Glomerular endothelial cell (primary cell): Measurements from ENCODE around the gene MCM9. TPM values are rescaled to one million over a fixed set of nuclear protein-coding genes. Genes with fewer than 3 reads are reported as not detected.

Experiments
- DNase-seq: peaks from one replicate; pipeline ENCODE4 v3.0.0-alpha.2; 2011; ENCODE audit warnings: low read depth, low spot score; ENCODE audit errors: extremely low read depth
- total RNA-seq: library from RNA; depleted of rRNA; stranded (reverse); fragments of >200 nt; gene quantifications from 2 replicates; pipeline ENCODE4 v1.2.3, GENCODE V29; 2015

MCM9 gene
- total RNA-seq, result 9.2 and 12.8 TPM in 2 replicates

DNA sequence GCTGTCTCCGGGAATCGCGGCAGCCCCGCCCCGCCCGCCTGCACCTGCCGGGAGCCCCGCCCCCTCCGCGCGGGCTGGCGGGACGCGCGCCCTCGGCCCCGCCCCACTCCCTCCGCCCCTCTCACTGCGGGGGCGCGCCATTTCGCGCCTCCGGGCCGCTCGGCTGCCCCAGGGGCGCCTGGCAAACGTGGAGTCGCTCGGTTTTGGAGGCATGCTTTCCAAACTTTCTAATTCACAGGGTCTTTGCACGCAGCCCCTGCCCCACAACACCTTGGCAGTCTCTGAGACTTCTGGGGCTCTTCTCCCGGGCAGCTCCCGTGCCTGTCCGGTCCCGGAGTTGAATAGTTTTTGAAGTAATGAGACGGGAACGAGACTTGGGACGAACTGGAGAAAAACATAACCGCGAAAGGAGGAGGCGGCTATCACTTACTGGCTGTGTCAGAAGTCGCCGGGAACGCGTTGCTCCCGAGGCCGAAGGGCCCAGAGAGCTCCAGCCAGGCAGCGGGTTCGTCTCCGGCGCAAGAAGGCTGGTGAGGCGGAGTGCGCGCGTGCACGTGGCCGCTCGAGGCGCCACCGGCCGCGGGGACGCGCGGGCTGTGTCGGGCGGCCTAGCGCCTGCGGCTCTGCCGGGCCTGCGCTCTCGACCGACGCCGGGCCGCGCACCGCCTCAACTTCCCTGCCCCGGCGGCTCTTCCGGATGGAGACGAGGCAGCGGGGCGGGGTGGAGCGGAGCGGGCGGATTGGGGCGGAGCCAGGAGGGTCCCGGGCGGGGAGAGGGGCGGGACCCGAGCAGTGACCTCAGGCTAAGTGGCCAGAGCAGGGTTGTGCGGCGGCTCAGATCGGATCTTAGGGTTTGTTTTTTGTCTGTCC is at the start of gene MCM9:
Gene MCM9 (minus strand): TSS at position 699 of the 870 bp plus-strand sequence. CDS start 3,436 bp downstream, outside the sequence.
- DNase-seq, result peak; percentile 34

DNA sequence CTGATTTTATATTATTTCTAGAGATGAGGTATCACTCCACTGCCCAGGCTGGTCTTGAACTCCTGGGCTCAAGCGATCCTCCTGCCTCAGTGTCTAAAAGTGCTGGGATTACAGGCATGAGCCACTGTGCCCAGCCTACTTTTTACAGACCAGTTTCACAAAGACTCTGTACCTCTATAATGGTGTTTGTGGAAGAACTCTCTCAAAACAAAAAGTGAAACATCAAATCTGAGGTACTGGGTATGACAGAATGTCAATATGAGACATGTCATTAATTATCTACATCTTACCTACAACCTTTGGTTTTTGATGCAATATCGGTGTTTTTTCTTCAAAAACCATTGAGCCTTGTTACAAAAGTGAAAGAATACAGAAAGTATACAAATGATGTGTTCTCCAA is 49.4 kb upstream of the MCM9 start:
- no peak for DNase-seq

DNA sequence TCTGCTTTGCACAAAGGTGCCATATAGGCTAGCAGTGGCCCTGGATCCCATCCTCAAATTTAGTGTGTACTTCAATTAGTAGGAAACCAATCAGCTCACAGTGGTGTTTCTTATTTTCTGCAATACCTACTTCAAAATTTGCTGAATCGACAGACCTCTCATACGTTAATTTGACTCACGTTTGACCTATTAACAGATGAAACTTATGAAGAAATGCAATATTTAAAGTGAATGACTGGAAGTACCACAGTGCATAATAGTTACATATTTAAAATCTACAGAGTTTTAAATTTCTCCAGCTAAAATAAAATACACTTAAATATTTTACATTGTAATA is 47.6 kb upstream of the MCM9 start:
- DNase-seq, result no peak

DNA sequence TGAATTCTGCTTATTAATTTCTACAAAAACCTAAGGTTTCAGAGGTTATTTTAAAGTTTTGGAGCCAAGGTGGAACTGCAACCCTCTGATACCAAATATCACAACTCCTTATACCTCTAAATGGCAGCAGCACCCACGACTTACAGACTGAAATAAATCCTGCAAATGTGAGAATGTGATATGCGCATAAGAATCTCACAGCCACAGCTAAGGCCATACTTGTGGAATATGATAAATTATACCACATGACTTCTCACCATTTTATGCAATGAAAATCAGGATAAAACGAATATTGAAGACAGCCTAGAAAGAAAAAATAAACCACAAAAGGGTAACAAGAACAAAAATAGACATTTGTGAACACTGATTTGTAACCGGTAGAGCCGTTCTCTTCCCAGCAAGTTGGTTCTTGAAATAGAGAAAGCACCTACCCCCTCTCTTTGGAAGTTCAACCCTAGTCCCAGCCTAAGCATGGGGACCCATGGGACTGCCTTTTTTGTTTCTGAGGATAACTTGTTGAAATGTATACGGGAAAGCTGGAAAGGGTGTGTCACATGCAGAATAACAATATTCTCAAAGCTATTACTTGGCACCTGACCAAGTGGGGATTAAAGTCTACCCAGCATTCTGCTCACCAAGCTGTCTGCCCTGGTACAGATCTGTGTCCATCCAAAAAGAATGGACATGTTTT is 47.1 kb upstream of the MCM9 start:
- no peak for DNase-seq

DNA sequence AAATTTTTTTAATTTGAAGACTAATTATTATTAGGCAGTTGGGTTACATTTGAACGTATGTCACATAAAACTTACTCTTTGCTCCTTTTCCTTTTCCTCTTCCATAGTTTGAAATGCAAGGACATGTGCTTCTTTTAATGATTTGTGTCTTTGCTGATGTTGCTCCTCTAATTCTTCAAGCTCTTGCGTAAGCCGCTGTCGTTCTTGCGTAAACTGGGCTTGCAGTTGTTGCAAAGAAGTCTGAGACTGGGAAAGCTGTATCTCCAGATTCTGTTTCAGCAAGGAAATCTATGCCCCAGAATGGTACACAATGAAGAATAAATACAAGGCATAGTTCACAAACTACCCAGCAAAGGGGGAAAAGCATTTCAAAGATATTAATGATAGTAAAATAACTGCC is 45.1 kb upstream of the MCM9 start:
- DNase-seq, result no peak

- DNase-seq, result no peak
Measured at GRCh38 chr6:118974790-118975189, 39.8 kb upstream of the MCM9 start.

GRCh38 chr6:118971682-118972081 is 36.7 kb upstream of the MCM9 start:
- no peak for DNase-seq

DNA sequence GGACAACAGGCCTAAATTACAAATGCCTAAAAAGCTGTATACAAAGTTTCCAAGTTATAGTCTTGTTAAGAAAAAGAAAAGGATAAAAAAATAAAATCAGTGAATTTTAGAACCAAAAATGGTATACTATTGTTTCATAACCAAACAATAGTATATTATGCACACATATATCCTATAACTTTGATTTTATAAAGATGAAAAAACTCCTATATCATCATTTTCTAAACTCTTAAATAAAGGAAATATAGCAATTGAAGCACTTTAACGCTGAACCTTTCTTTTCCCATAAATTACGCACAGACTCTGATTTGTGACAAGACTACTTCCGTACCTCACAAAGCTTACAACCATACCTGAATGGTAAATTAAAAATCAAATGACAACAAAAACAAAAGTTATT is 35.9 kb upstream of the MCM9 start:
- no peak for DNase-seq

- DNase-seq, result peak; percentile 22
Measured at GRCh38 chr6:118968416-118968815, 33.5 kb upstream of the MCM9 start.

DNA sequence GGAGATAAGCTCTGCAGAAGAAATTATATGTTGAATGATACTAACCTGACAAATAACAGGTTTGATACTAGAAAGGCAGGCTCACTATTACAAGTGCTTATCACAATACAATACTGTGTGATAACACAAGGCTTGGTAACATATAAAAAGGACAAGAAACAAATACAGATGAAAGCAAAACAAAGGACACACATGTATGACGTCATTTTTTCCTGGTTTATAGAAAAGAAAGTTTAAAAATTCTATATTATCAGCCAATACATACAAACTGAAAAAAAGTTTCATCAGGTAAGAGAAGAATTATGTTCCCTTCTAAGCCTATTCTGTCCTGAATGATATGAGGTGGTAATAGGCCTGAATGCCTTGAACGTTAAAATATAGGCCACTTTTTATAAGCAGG is 32.3 kb upstream of the MCM9 start:
- no peak for DNase-seq

DNA sequence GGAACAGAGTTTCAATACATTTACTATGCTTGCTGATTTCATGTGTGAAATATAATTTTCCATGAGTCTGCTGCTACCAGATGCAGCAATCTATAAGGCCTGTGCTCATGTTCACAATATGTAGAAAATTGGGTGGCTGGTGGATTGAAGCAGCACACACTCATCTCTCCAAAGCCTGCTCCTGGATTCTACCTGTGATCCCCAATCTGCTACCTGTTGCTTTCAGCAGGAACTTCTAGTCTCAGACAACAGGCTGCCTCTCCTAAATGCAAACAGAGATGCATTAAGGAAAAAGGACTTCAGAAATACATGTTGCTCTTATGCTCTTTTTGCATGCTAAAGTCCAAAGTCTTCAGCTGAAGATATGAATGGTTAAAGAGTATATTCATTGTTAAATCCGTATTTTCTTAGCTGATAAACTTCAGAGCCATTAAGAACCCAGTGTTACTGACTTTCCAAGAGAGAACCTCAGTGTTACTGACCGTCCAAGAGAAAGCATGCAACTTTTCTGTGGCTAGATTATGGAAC is 30.9 kb upstream of the MCM9 start:
- DNase-seq, result no peak

DNA sequence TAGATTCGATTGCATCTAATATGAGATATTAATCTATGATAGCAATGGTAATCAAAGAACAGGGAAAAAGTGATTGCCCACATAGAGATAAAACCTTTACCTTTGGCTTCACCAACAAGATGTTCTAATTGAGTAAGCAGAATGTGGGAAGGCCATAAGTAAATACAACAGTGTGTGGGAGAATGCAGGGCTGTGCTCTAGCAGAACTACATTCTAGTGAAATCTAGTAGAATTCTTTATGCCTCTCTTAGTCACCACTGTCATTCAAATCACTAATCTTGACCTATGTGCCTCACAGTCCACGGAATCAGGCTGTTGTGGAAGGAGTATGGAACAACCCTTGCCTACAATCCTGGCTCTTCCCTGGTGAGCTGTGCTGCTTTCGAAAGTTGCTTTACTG is 30.4 kb upstream of the MCM9 start:
- no peak for DNase-seq

DNA sequence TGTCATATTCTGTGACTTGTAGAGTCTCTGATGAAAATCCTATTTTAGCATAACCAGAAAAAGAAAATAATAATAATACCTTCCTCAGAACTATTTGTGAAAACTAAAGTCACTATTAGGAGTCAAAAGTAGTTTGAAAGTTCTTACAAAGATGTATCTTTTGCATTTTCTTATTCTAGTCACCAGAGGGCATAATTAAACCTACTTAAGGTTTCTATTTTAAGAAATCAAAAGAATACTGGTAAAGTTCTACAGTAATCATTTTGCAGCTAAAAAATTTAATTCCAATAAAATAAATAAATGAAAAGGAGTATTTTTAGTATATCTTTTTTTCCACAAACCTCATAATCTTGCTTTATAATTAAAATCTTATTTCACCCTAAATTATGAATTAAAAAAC is 28.0 kb upstream of the MCM9 start:
- no peak for DNase-seq

DNA sequence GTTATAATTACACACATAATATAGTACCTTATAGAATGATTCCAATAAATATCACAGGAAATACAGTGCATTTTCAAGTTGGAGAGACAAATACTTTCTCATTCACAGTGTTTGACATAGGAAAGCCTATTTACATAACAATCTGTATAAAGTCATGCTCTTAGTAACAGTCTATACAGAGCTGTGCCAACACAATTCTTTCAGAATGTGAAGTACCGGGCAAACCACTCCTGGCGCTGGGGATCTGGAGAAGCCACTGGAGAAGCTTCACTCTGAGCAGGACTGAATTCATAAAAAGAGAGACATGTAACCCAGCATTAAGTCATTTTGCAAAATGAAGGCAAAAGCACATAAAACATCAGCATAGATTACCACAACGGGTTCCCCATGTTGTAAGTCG is 24.9 kb upstream of the MCM9 start:
- no peak for DNase-seq

DNA sequence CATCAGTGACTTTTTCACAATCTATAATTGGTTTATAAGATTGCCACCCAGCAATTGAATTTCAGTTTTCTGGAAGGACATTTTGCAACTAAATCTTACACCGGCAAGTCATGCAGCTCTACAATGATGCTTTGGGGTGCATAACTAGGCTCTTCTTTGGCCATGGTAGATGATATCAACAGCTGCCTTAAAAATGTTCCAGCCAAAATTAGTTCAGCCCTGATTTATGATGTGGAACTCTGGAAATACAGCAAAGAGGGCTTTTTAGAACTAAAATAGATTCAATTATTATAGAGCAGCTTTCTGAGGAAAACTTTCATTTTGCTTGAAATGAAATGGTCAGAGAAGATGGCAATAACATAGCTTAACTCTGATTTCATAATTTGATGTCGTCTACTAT is 18.4 kb upstream of the MCM9 start:
- no peak for DNase-seq

- DNase-seq, result no peak
Measured at GRCh38 chr6:118952683-118953082, 17.7 kb upstream of the MCM9 start.

GRCh38 chr6:118945217-118945616 is 10.3 kb upstream of the MCM9 start:
- DNase-seq, result no peak

DNA sequence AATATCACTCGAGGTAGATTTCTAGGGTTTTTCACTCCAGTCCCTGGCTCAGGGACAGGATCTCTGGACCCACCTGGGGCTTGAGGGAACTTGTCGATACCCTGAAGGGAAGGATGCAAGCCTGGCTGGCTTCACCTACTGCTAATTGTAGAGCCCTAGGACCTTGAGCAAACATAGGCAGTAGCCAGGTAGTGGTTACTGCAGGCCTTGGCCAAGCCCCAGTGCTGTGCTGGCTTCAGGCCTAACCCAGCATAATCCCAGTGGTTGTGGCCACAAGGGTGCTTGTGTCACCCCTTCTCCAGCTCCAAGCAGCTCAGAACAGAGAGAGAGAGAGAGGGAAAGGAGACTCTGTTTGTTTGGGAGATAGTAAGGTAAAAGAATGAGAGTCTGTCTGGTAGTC is 5.8 kb upstream of the MCM9 start:
- no peak for DNase-seq

DNA sequence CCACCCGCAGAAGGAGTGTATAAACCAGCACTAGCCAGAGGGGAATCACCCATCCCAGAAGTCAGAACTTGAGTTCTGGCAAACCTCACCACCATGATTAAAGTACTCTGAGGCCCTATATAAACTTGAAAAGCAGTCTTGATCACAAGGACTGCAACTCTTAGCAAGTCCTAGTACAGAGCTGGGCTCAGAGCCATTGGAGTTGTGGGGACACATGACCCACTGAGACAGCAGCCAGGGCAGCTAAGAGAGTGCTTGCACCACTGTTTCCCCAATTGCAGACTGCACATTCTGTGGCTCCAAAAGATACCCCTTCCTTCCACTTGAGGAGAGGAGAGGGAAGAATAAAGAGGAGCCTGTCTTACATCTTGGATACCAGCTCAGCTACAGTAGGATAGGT is 4.7 kb upstream of the MCM9 start:
- no peak for DNase-seq

DNA sequence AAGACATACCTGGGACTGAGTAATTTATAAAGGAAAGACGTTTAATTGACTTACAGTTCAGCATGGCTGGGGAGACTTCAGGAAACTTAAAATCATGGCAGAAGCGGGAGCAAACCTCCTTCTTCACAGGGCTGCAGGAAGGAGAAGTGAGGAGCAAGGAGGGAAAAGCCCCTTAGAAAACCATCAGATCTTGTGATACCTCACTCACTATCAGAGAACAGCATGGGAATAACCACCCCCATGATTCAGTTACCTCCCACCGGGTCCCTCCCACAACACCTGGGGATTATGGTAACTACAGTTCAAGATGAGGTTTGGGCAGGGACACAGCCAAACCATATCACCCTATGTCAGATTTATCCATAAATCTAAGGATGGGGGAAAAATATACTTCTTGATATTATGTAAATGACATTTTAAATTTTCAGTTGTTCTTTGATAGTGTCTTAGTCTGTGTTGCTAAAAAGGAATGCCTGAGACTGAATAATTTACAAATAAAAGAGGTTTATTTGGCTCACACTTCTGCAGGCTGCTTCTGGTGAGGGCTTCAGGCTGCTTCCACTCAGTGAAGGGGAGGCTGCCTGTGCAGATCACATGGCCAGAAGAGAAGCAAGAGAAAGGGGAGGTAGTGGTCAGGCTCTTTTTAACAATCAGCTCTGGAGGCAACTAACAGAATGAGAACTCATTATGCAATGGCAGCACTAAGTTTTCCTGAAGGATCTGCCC is 1.2 kb upstream of the MCM9 start:
- DNase-seq, result no peak

DNA sequence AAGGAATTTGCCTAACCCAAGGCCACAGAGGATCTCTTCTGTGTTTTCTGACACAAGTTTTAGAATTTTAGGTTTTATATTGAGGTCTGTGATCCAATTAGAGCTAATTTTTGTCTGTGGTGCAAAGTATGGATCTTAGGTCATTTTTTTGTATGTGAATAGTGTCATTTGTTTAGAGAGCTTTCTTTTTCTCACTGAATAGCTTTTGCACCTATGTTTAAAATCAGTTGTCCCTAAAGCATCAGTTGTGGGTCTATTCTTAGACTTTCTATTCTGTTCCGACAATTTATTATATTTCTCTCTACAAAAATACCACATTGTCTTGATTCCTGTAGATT is 341 bp upstream of the MCM9 start:
- DNase-seq, result no peak
